ENCODE data around the gene ATXN1. TPM values are rescaled to one million over a fixed set of nuclear protein-coding genes. Genes with fewer than 3 reads are reported as not detected.

The ATXN1 gene
- polyA plus RNA-seq, 1 donor (not counting 4 experiments of a cell fraction or from before 2014, with no cell fraction given): 9.7 TPM

DNA sequence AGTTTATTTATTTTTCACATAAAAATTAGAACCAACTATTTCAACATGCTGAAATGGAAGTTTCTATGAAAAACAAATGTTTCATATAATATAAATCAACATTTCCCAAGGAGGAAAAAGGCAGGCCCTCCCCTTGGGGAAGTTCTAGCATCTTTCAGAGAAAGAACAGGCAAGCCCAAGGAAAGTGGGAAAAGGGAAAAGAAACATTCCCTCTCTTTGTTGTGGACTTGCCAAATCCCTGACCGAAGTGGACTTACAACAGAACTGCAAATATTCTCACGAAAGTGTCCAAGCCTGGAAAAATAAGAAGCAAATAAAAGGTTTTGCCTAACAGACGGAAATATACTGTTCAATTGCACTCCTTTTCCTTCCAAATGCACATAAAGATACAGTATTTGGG lies 214.4 kb downstream of the ATXN1 start:
- Histone ChIP-seq H3K9ac (ENCODE audit: control insufficient read depth, extremely low read depth, insufficient read depth, low read length) (no peak overlapping the region), H3K79me2 (ENCODE audit: control insufficient read depth, insufficient read depth, low read length) (no peaks in the 10 kb centered on the region), H3K9me3 (ENCODE audit: control insufficient read depth, low read depth, low read length) (no peaks in the 10 kb centered on the region), H3K27ac (ENCODE audit: control insufficient read depth, insufficient read depth, low read length) (no peak overlapping the region), H3K4me2 (ENCODE audit: control insufficient read depth, extremely low read depth, insufficient read depth, low read depth, low read length) (no peak overlapping the region), H3K36me3 (ENCODE audit: control insufficient read depth in 2 of 2, extremely low read depth in 1 of 2, insufficient read depth in 2 of 2, low read length in 2 of 2) (no peaks in the 10 kb centered on the region), H3K4me3 (ENCODE audit: control insufficient read depth in 2 of 3, extremely low read depth in 1 of 3, insufficient read depth in 2 of 3, low read depth in 1 of 3, low read length in 3 of 3) (no peak overlapping the region), H4K20me1 (ENCODE audit: control insufficient read depth, extremely low read depth, insufficient read depth, low read length) (no peaks in the 10 kb centered on the region), H3K9me1 (ENCODE audit: control insufficient read depth, extremely low read depth, insufficient read depth, low read length) (no peaks in the 10 kb centered on the region), H3K4me1 (ENCODE audit: control insufficient read depth, extremely low read depth, insufficient read depth, low read length) (no peaks in the 10 kb centered on the region), H3K27me3 (ENCODE audit: control insufficient read depth, extremely low read depth, insufficient read depth, low read length) (no peaks in the 10 kb centered on the region), H2AFZ (ENCODE audit: control insufficient read depth, low read length) (no peak overlapping the region)
- no peak for TF ChIP-seq EZH2 (IDR thresholded peaks at IDR 0.05; ENCODE audit: low read length)
- TF ChIP-seq, protein P1, sequence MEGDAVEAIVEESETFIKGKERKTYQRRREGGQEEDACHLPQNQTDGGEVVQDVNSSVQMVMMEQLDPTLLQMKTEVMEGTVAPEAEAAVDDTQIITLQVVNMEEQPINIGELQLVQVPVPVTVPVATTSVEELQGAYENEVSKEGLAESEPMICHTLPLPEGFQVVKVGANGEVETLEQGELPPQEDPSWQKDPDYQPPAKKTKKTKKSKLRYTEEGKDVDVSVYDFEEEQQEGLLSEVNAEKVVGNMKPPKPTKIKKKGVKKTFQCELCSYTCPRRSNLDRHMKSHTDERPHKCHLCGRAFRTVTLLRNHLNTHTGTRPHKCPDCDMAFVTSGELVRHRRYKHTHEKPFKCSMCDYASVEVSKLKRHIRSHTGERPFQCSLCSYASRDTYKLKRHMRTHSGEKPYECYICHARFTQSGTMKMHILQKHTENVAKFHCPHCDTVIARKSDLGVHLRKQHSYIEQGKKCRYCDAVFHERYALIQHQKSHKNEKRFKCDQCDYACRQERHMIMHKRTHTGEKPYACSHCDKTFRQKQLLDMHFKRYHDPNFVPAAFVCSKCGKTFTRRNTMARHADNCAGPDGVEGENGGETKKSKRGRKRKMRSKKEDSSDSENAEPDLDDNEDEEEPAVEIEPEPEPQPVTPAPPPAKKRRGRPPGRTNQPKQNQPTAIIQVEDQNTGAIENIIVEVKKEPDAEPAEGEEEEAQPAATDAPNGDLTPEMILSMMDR (optimal IDR thresholded peaks at IDR 0.05 in 1 of 3, IDR thresholded peaks at IDR 0.05 in 1 of 3, conservative IDR thresholded peaks at IDR 0.05 in 1 of 3; ENCODE audit: extremely low read depth in 1 of 3, insufficient read depth in 2 of 3, low read length in 3 of 3): no peak
- no peak for FAIRE-seq
- dilution Hi-C loops (cut with MboI; ENCODE audit: extremely low pct_ligation_motif_present, low sequenced_read_pairs): no loop called here
- DNase-seq (ENCODE audit: low read depth, low spot score): no peak

DNA sequence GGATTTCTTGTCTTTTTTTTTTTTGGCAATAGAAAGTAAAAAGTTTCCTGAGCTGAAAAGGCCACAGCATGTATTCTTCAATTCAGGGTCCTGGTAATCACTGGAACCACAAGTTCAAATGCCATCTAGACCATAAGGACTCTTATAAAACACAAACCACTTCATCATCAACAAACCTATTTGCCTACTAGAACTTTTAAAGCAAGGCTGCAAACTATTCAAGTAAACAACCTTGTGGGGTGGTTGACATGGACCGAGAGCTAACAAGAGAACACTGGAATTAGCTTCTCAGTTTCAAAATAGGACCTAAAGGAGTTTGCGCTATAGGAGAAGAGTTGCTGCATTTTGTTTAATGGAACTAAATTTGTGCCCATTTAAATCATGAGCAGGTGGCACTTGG lies 215.9 kb downstream of the ATXN1 start:
- Histone ChIP-seq H3K36me3 (ENCODE audit: control insufficient read depth in 2 of 2, extremely low read depth in 1 of 2, insufficient read depth in 2 of 2, low read length in 2 of 2) (no peaks in the 10 kb centered on the region), H3K27me3 (ENCODE audit: control insufficient read depth, extremely low read depth, insufficient read depth, low read length) (no peaks in the 10 kb centered on the region), H3K27ac (ENCODE audit: control insufficient read depth, insufficient read depth, low read length) (no peak overlapping the region), H3K9me3 (ENCODE audit: control insufficient read depth, low read depth, low read length) (no peaks in the 10 kb centered on the region), H3K79me2 (ENCODE audit: control insufficient read depth, insufficient read depth, low read length) (no peaks in the 10 kb centered on the region), H3K4me1 (ENCODE audit: control insufficient read depth, extremely low read depth, insufficient read depth, low read length) (no peaks in the 10 kb centered on the region), H3K9me1 (ENCODE audit: control insufficient read depth, extremely low read depth, insufficient read depth, low read length) (no peaks in the 10 kb centered on the region), H3K9ac (ENCODE audit: control insufficient read depth, extremely low read depth, insufficient read depth, low read length) (no peak overlapping the region), H3K4me3 (ENCODE audit: control insufficient read depth in 2 of 3, extremely low read depth in 1 of 3, insufficient read depth in 2 of 3, low read depth in 1 of 3, low read length in 3 of 3) (no peak overlapping the region), H2AFZ (ENCODE audit: control insufficient read depth, low read length) (no peak overlapping the region), H3K4me2 (ENCODE audit: control insufficient read depth, extremely low read depth, insufficient read depth, low read depth, low read length) (no peak overlapping the region), H4K20me1 (ENCODE audit: control insufficient read depth, extremely low read depth, insufficient read depth, low read length) (no peaks in the 10 kb centered on the region)
- no peak for TF ChIP-seq EZH2 (IDR thresholded peaks at IDR 0.05; ENCODE audit: low read length)
- TF ChIP-seq, protein P1 (optimal IDR thresholded peaks at IDR 0.05 in 1 of 3, IDR thresholded peaks at IDR 0.05 in 1 of 3, conservative IDR thresholded peaks at IDR 0.05 in 1 of 3; ENCODE audit: extremely low read depth in 1 of 3, insufficient read depth in 2 of 3, low read length in 3 of 3): no peak
- DNase-seq (ENCODE audit: low read depth, low spot score) (no peak), FAIRE-seq (no peak)
- dilution Hi-C loops (cut with MboI; ENCODE audit: extremely low pct_ligation_motif_present, low sequenced_read_pairs): no loop called here

Measured in keratinocyte (primary cell).